HG03442 (cell line): ENCODE data around the gene KMT2D.

ENCODE experiments used
- ATAC-seq: cut with Tn5 transposase; IDR thresholded peaks from one replicate; pipeline ENCODE4 v1.9.1; 2021; ENCODE audit warnings: mild to moderate bottlenecking, moderate library complexity; ENCODE audit not compliant: unreplicated experiment

Gene KMT2D

GRCh38 chr12:49019443-49020324 is 40.9 kb downstream of the KMT2D start:
- no peak for ATAC-seq

- peak; percentile 9 for ATAC-seq
Measured at GRCh38 chr12:49019120-49019430, 41.5 kb downstream of the KMT2D start.

GRCh38 chr12:49018261-49019119 is 42.1 kb downstream of the KMT2D start, which contains the start of gene PRKAG1:
TSS of gene PRKAG1 (minus strand) at chr12:49018776. CDS start at chr12:49018740, 36 bp downstream.
- peak; percentile 83 for ATAC-seq

- peak; percentile 8 for ATAC-seq
Measured at GRCh38 chr12:49017891-49018260, 42.7 kb downstream of the KMT2D start.

GRCh38 chr12:49015196-49015595 is 45.4 kb downstream of the KMT2D start:
- no peak for ATAC-seq

GRCh38 chr12:49014547-49014946 is 46.0 kb downstream of the KMT2D start:
- no peak for ATAC-seq

GRCh38 chr12:49013428-49013827 is 47.2 kb downstream of the KMT2D start:
- no peak for ATAC-seq

- no peak for ATAC-seq
Measured at GRCh38 chr12:49012739-49013138, 47.9 kb downstream of the KMT2D start.
